ENCODE results near the gene HMOX2.

Gene HMOX2

GRCh38 chr16:4435337-4436067 lies 40.7 kb upstream of the HMOX2 start:
- no peak for TF ChIP-seq CTCF (IDR thresholded peaks at IDR 0.05; ENCODE audit: control insufficient read depth, insufficient read depth, low read depth, low read length, missing control alignments)
- DNase-seq (ENCODE audit: low read depth) = no peak
- no peak overlapping the region for H3K4me3 ChIP-seq (ENCODE audit: control insufficient read depth, low read depth, low read length)

GRCh38 chr16:4437366-4437765 lies 38.8 kb upstream of the HMOX2 start:
- no peak overlapping the region for H3K4me3 ChIP-seq (ENCODE audit: control insufficient read depth, low read depth, low read length)
- no peak for TF ChIP-seq CTCF (IDR thresholded peaks at IDR 0.05; ENCODE audit: control insufficient read depth, insufficient read depth, low read depth, low read length, missing control alignments)
- DNase-seq (ENCODE audit: low read depth) = no peak

DNA sequence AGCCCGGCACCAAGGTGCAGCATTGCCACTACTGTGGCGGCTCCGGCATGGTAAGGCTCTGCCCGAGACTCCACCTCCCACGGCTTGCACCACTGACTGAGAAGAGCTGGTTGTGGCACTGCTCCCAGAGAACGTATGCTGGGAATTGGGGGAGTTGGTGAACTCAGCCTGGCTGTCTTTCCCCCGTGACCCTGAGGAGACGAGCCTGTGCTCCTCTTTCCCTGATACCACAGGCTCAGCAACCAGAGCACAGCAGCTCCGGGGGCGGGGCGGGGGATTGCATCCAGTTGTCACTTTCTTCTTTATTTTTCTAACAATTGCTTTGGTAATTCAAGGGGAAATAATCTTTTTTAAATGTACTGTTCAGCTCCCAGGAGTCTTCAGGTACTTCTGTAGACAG lies 33.8 kb upstream of the HMOX2 start:
- H3K4me3 ChIP-seq (ENCODE audit: control insufficient read depth, low read depth, low read length) = no peak overlapping the region
- no peak for DNase-seq (ENCODE audit: low read depth)
- TF ChIP-seq CTCF (IDR thresholded peaks at IDR 0.05; ENCODE audit: control insufficient read depth, insufficient read depth, low read depth, low read length, missing control alignments) = no peak

DNA sequence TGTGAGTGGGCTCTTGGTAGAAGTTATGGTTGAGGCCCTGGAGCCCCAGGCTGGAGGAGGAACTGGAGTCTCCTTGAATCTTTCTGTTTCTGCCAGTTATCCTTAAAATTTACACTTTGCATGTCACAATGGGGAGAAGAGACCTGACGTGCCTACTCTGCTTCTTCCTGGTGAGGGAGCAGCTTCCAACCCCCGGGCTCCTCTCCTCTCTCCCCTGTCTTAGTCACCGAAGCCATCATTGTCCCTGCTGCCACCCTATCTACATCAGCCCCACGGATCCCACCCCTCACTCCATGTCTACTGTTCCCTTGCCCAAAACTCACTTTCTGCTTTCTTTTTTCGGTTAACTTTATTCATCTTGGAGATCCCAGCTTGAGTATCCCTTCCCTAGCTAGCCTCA lies 32.9 kb upstream of the HMOX2 start:
- H3K4me3 ChIP-seq (ENCODE audit: control insufficient read depth, low read depth, low read length) = no peak overlapping the region
- DNase-seq (ENCODE audit: low read depth) = no peak
- TF ChIP-seq CTCF (IDR thresholded peaks at IDR 0.05; ENCODE audit: control insufficient read depth, insufficient read depth, low read depth, low read length, missing control alignments) = no peak

GRCh38 chr16:4443986-4444385 lies 32.2 kb upstream of the HMOX2 start:
- no peak for DNase-seq (ENCODE audit: low read depth)
- no peak for TF ChIP-seq CTCF (IDR thresholded peaks at IDR 0.05; ENCODE audit: control insufficient read depth, insufficient read depth, low read depth, low read length, missing control alignments)
- H3K4me3 ChIP-seq (ENCODE audit: control insufficient read depth, low read depth, low read length) = no peak overlapping the region

- TF ChIP-seq CTCF (IDR thresholded peaks at IDR 0.05; ENCODE audit: control insufficient read depth, insufficient read depth, low read depth, low read length, missing control alignments) = no peak
- no peak for DNase-seq (ENCODE audit: low read depth)
- no peak overlapping the region for H3K4me3 ChIP-seq (ENCODE audit: control insufficient read depth, low read depth, low read length)
Measured at GRCh38 chr16:4450430-4450829, 25.8 kb upstream of the HMOX2 start.

Measured in AG09309 (cell line).